ENCODE results near the gene BMPER. TPM values are rescaled to one million over a fixed set of nuclear protein-coding genes. Genes with fewer than 3 reads are reported as not detected.

The BMPER gene
- polyA plus RNA-seq, 1 of the 3 experiments (the other 2 are of a cell fraction): 20.0 TPM

GRCh38 chr7:34061149-34061548 is 155.8 kb downstream of the BMPER start (continued):
- TF ChIP-seq ZBTB33 (IDR thresholded peaks at IDR 0.05; ENCODE audit: borderline replicate concordance, low read depth): peak; percentile 88
- no peak for TF ChIP-seq RCOR1 (IDR thresholded peaks at IDR 0.05; ENCODE audit: low read length)
- no peak for TF ChIP-seq RFX5 (IDR thresholded peaks at IDR 0.05; ENCODE audit: low read length)
- peak; percentile 94 for TF ChIP-seq FOXM1 (IDR thresholded peaks at IDR 0.05; ENCODE audit: low read depth)
- TF ChIP-seq CTCF (IDR thresholded peaks at IDR 0.05): no peak
- peak; percentile 97 for TF ChIP-seq TCF12 (IDR thresholded peaks at IDR 0.05)

GRCh38 chr7:34062341-34062740 is 157.0 kb downstream of the BMPER start:
- H3K36me3 ChIP-seq (replicated peaks in 1 of 2; ENCODE audit: control insufficient read depth in 1 of 2, insufficient read depth in 2 of 2, low read length in 1 of 2): no peaks in the 10 kb centered on the region
- no peaks in the 10 kb centered on the region for H3K79me2 ChIP-seq (ENCODE audit: insufficient read depth)
- POLR2A ChIA-PET: no interaction called here
- peak overlapping the region in 1 of 2 experiments; percentile 81; a peak in 2 of 4 replicates for H3K27ac ChIP-seq (ENCODE audit: low read depth in 2 of 2, low read length in 1 of 2)
- no peak for DNase-seq
- no peak for TF ChIP-seq REST (IDR thresholded peaks at IDR 0.05; ENCODE audit: low read depth, low read length)
- TF ChIP-seq PBX3 (IDR thresholded peaks at IDR 0.05): no peak
- no peak for TF ChIP-seq TAF1 (IDR thresholded peaks at IDR 0.05; ENCODE audit: borderline replicate concordance, low read depth, low read length)
- no peak for TF ChIP-seq CHD2 (IDR thresholded peaks at IDR 0.05; ENCODE audit: low read length, partially characterized antibody)
- no peak for TF ChIP-seq EP300 (IDR thresholded peaks at IDR 0.05; ENCODE audit: borderline replicate concordance in 1 of 2, low read depth in 1 of 2, low read length in 1 of 2)
- no peak for TF ChIP-seq TCF12 (IDR thresholded peaks at IDR 0.05)
- no peak for TF ChIP-seq NFIC (IDR thresholded peaks at IDR 0.05; ENCODE audit: borderline replicate concordance)
- TF ChIP-seq GABPA (IDR thresholded peaks at IDR 0.05; ENCODE audit: low read depth): no peak
- no peak for TF ChIP-seq RFX5 (IDR thresholded peaks at IDR 0.05; ENCODE audit: low read length)
- TF ChIP-seq IRF3 (IDR thresholded peaks at IDR 0.05; ENCODE audit: low read depth, low read length): no peak
- no peak for TF ChIP-seq POLR2AphosphoS5 (IDR thresholded peaks at IDR 0.05; ENCODE audit: low read depth, low read length)
- TF ChIP-seq FOXJ3 (CRISPR knock-in tag; IDR thresholded peaks at IDR 0.05): no peak
- no peak for TF ChIP-seq SMC3 (IDR thresholded peaks at IDR 0.05; ENCODE audit: low read depth, low read length)
- TF ChIP-seq USF1 (IDR thresholded peaks at IDR 0.05; ENCODE audit: borderline replicate concordance, low read depth): no peak
- no peak for TF ChIP-seq RAD21 (IDR thresholded peaks at IDR 0.05; ENCODE audit: low read length)
- TF ChIP-seq ZBTB33 (IDR thresholded peaks at IDR 0.05; ENCODE audit: borderline replicate concordance, low read depth): no peak
- no peak overlapping the region for H3K4me3 ChIP-seq (ENCODE audit: low read depth in 2 of 2, low read length in 1 of 2)
- H3K27me3 ChIP-seq (ENCODE audit: insufficient read depth): no peaks in the 10 kb centered on the region
- no peaks in the 10 kb centered on the region for H4K20me1 ChIP-seq (ENCODE audit: insufficient read depth)
- H3F3A ChIP-seq (replicated peaks; ENCODE audit: insufficient read depth): peaks cover 21% of the 10 kb centered on the region
- CTCF ChIA-PET: no interaction called here
- 78% methylated on average over 4 of the region's 4 CpGs for WGBS (ENCODE audit: low lambda C conversion rate)
- peaks cover 4 to 65% of the 10 kb centered on the region in 2 experiments; a peak in 2 of 4 replicates for H3K4me1 ChIP-seq (ENCODE audit: control insufficient read depth in 1 of 2, insufficient read depth in 2 of 2, low read depth in 1 of 2, low read length in 1 of 2)
- no peak overlapping the region for H3K9ac ChIP-seq
- H2AFZ ChIP-seq (ENCODE audit: low read depth): no peak overlapping the region
- H3K9me2 ChIP-seq: no peaks in the 10 kb centered on the region
- H3K4me2 ChIP-seq: no peak overlapping the region
- H3K9me3 ChIP-seq: no peaks in the 10 kb centered on the region
